IMR-90 (cell line): ENCODE measurements around the gene ADAMTSL5. TPM values are rescaled to one million over a fixed set of nuclear protein-coding genes. Genes with fewer than 3 reads are reported as not detected.

ENCODE experiments used
- ATAC-seq: fragments of 200-7000 bp; cut with Tn5 transposase; 2 replicates; pipeline ENCODE4 v1.9.1; 2020; ENCODE audit warnings: low read depth, mild to moderate bottlenecking, moderate library complexity
- BruUV-seq: library from RNA; stranded (reverse); fragments of 400-500 nt; replicated peaks from 2 replicates; lab custom pipeline; 2021; lab: Mats Ljungman, UMichigan
- CTCF ChIA-PET: fragments of 300-600 bp; formaldehyde crosslinking; extraction: SDS; loops from one replicate; lab custom pipeline; 2021; ENCODE audit warnings: antibody characterized with exemption; lab: Yijun Ruan, JAX
- POLR2A ChIA-PET: fragments of 300-600 bp; sonication (Branson Sonifier 250); formaldehyde crosslinking; loops from one replicate; lab custom pipeline; 2022; ENCODE audit warnings: antibody characterized with exemption; ENCODE audit not compliant: unreplicated experiment; lab: Charles Lee
- DNase-seq: peaks from one replicate; pipeline ENCODE4 v3.0.0; 2013
- H2AFZ ChIP-seq: replicated peaks from 2 replicates; pipeline ENCODE3; 2013; ENCODE audit warnings: low read length, mild to moderate bottlenecking; ENCODE audit not compliant: poor library complexity
- H2AK5ac ChIP-seq: 2 replicates; pipeline ENCODE4 v1.6.1; 2013; ENCODE audit warnings: low read depth, low read length, inconsistent platforms
- H2AK9ac ChIP-seq: replicated peaks from 2 replicates; pipeline ENCODE3; 2013; ENCODE audit warnings: mild to moderate bottlenecking, low read depth, low read length, moderate library complexity; ENCODE audit not compliant: poor library complexity
- H2BK120ac ChIP-seq: 2 replicates; pipeline ENCODE4 v1.6.1; 2013; ENCODE audit warnings: low read depth, low read length, inconsistent platforms
- H2BK15ac ChIP-seq: 3 replicates; pipeline ENCODE4 v1.6.1; 2013; ENCODE audit warnings: low read depth, low read length, inconsistent platforms
- H2BK20ac ChIP-seq: 2 replicates; pipeline ENCODE4 v1.6.1; 2013; ENCODE audit warnings: low read depth, mild to moderate bottlenecking, inconsistent platforms, low read length, moderate library complexity
- H2BK5ac ChIP-seq: 2 replicates; pipeline ENCODE4 v1.6.1; 2013; ENCODE audit warnings: mild to moderate bottlenecking, low read depth, low read length, inconsistent platforms; ENCODE audit not compliant: poor library complexity, severe bottlenecking
- H3K14ac ChIP-seq: replicated peaks from 2 replicates; pipeline ENCODE4 v1.6.1; 2013; ENCODE audit warnings: low read depth, low read length, inconsistent platforms
- H3K18ac ChIP-seq: 2 replicates; pipeline ENCODE4 v1.6.1; 2013; ENCODE audit warnings: low read depth, low read length, control low read depth
- H3K23ac ChIP-seq: 2 replicates; pipeline ENCODE4 v1.6.1; 2013; ENCODE audit warnings: low read depth, low read length, inconsistent platforms
- H3K27ac ChIP-seq: 2 replicates; pipeline ENCODE4 v1.5.1; 2013; ENCODE audit warnings: mild to moderate bottlenecking, control low read depth, low read length; ENCODE audit not compliant: insufficient read depth
- H3K27me3 ChIP-seq: 2 replicates; pipeline ENCODE4 v1.6.1; 2013; ENCODE audit warnings: low read length; ENCODE audit not compliant: control insufficient read depth, insufficient read depth
- H3K36me3 ChIP-seq: 2 replicates; pipeline ENCODE4 v1.6.1; 2013; ENCODE audit warnings: low read length, mixed read lengths; ENCODE audit not compliant: control insufficient read depth, insufficient read depth
- H3K4ac ChIP-seq: 2 replicates; pipeline ENCODE4 v1.6.1; 2013; ENCODE audit warnings: low read depth, low read length, inconsistent platforms
- H3K4me1 ChIP-seq: 2 replicates; pipeline ENCODE4 v1.6.1; 2013; ENCODE audit warnings: low read length, mixed read lengths; ENCODE audit not compliant: control insufficient read depth, insufficient read depth
- H3K4me2 ChIP-seq: 2 replicates; pipeline ENCODE4 v1.6.1; 2013; ENCODE audit warnings: low read depth, mild to moderate bottlenecking, control low read depth, low read length, moderate library complexity
- H3K4me3 ChIP-seq: 2 replicates; pipeline ENCODE4 v1.5.1; 2013; ENCODE audit warnings: low read depth, mild to moderate bottlenecking, control low read depth, low read length, moderate library complexity; ENCODE audit not compliant: insufficient read depth
- H3K56ac ChIP-seq: 2 replicates; pipeline ENCODE4 v1.6.1; 2013; ENCODE audit warnings: low read length, inconsistent platforms; ENCODE audit not compliant: insufficient read depth; ENCODE audit errors: extremely low read depth
- H3K79me1 ChIP-seq, 2 experiments: 2 replicates each; pipeline ENCODE4 v1.6.1; 2013; ENCODE audit warnings: low read length in 2 of 2, inconsistent platforms in 1 of 2, low read depth in 1 of 2
- H3K9ac ChIP-seq: 2 replicates; pipeline ENCODE4 v1.6.1; 2013; ENCODE audit warnings: low read depth, low read length, control low read depth
- H3K9me1 ChIP-seq: 2 replicates; pipeline ENCODE4 v1.6.1; 2013; ENCODE audit warnings: low read length, inconsistent platforms; ENCODE audit not compliant: insufficient read depth
- H3K9me3 ChIP-seq: 2 replicates; pipeline ENCODE4 v1.6.1; 2013; ENCODE audit warnings: low read length; ENCODE audit not compliant: control insufficient read depth, insufficient read depth
- H4K20me1 ChIP-seq: 2 replicates; pipeline ENCODE4 v1.6.1; 2013; ENCODE audit warnings: low read length, inconsistent platforms; ENCODE audit not compliant: insufficient read depth
- H4K5ac ChIP-seq: 2 replicates; pipeline ENCODE4 v1.6.1; 2013; ENCODE audit warnings: mild to moderate bottlenecking, low read depth, low read length, control low read depth
- H4K8ac ChIP-seq, 2 experiments: 2 replicates each; pipeline ENCODE4 v1.6.1; 2013; ENCODE audit warnings: low read depth in 2 of 2, low read length in 2 of 2, control low read depth in 1 of 2, inconsistent platforms in 1 of 2
- H4K91ac ChIP-seq: 2 replicates; pipeline ENCODE4 v1.6.1; 2013; ENCODE audit warnings: low read depth, low read length, inconsistent platforms; ENCODE audit not compliant: insufficient read depth
- BHLHE40 ChIP-seq: fragments of 150-350 bp; IDR thresholded peaks from 2 replicates; pipeline ENCODE4 v1.6.1; 2016; ENCODE audit warnings: mild to moderate bottlenecking, low read depth, low read length
- CEBPB ChIP-seq: IDR thresholded peaks from 2 replicates; pipeline ENCODE4 v1.6.1; 2012; ENCODE audit warnings: low read depth, low read length, improper control_type of control experiment
- CTCF ChIP-seq: conservative IDR thresholded peaks from 2 replicates; pipeline ENCODE4 v1.5.1; 2012; ENCODE audit warnings: mild to moderate bottlenecking, low read depth, low read length, improper control_type of control experiment
- MAFK ChIP-seq: IDR thresholded peaks from 2 replicates; pipeline ENCODE4 v1.6.1; 2012; ENCODE audit warnings: low read depth, low read length, improper control_type of control experiment
- MAZ ChIP-seq: IDR thresholded peaks from 2 replicates; pipeline ENCODE4 v1.6.1; 2012; ENCODE audit warnings: low read depth, mild to moderate bottlenecking, low read length, improper control_type of control experiment, moderate library complexity, borderline replicate concordance
- MXI1 ChIP-seq: IDR thresholded peaks from 2 replicates; pipeline ENCODE4 v1.6.1; 2012; ENCODE audit warnings: low read depth, mild to moderate bottlenecking, low read length, moderate library complexity, borderline replicate concordance
- RAD21 ChIP-seq: IDR thresholded peaks from 2 replicates; pipeline ENCODE4 v1.6.1; 2012; ENCODE audit warnings: low read length, improper control_type of control experiment
- RCOR1 ChIP-seq: IDR thresholded peaks from 2 replicates; pipeline ENCODE4 v1.6.1; 2012; ENCODE audit warnings: mild to moderate bottlenecking, low read length, improper control_type of control experiment; ENCODE audit not compliant: insufficient replicate concordance
- USF2 ChIP-seq: fragments of 150-350 bp; IDR thresholded peaks from 2 replicates; pipeline ENCODE4 v1.6.1; 2017; ENCODE audit warnings: mild to moderate bottlenecking, antibody characterized with exemption, low read length, low read depth
- WGBS, 2 experiments: methylation state at CpG; one replicate each; pipeline versions ENCODE4 v1.1.5 to v1.1.7; 2013; ENCODE audit warnings: missing lambda C conversion rate in 2 of 2; ENCODE audit not compliant: insufficient read length in 1 of 2; ENCODE audit errors: extremely low coverage in 2 of 2; 5-methylcytosine and 5-hydroxymethylcytosine counted together
- dilution Hi-C: fragments of 300-500 bp; cut with HindIII; formaldehyde crosslinking; loops from one replicate; pipeline ENCODE4 v1.14.3; 2018; ENCODE audit warnings: low sequenced_read_pairs; ENCODE audit not compliant: unreplicated experiment
- in situ Hi-C: fragments of 300-500 bp; cut with MboI; formaldehyde crosslinking; loops from 3 replicates; pipeline ENCODE4 v1.14.3; 2019; ENCODE audit warnings: low sequenced_read_pairs, inconsistent platforms, mixed read lengths
- intact Hi-C: fragments of 100-400 bp; cut with micrococcal nuclease; formaldehyde crosslinking; loops from 2 replicates; pipeline ENCODE4 v1.10.0; 2022
- polyA plus RNA-seq, 3 experiments: library from polyadenylated mRNA; depleted of rRNA; stranded (reverse); fragments of >200 nt; gene quantifications; 2 replicates each; pipeline ENCODE4 v1.2.3, GENCODE V29; 2012; ENCODE audit warnings: low replicate concordance in 1 of 3
- total RNA-seq: library from RNA; depleted of rRNA; stranded (reverse); fragments of >200 nt; gene quantifications from 2 replicates; pipeline ENCODE4 v1.2.3, GENCODE V29; 2012

ADAMTSL5 gene
- total and polyA plus RNA-seq, 2 of the 4 experiments (the other 2 are of a cell fraction) = 0.90 to 10.8 TPM

- POLR2A ChIA-PET = no interaction called here
- Histone ChIP-seq H3K4me1 (no peaks in the 10 kb centered on the region; the same call in 1 of the 2 replicates), H2AK5ac (no peak overlapping the region), H3K4me2 (no peak overlapping the region), H4K5ac (no peak overlapping the region), H2AFZ (no peak overlapping the region), H3K27me3 (peaks cover 38% of the 10 kb centered on the region), H2BK5ac (no peak overlapping the region), H3K56ac (no peak overlapping the region), H3K4me3 (no peak overlapping the region), H3K14ac (no peak overlapping the region), H2BK20ac (no peak overlapping the region), H3K18ac (no peak overlapping the region), H3K9me1 (peaks cover 4% of the 10 kb centered on the region; the same call in 1 of the 2 replicates), H3K9ac (no peak overlapping the region), H2AK9ac (no peak overlapping the region), H3K27ac (no peak overlapping the region), H4K91ac (no peak overlapping the region), H3K4ac (no peak overlapping the region), H2BK15ac (no peak overlapping the region), H3K36me3 (no peaks in the 10 kb centered on the region), H4K8ac (no peak overlapping the region), H3K23ac (no peak overlapping the region), H4K20me1 (peaks cover 7% of the 10 kb centered on the region; the same call in 1 of the 2 replicates), H2BK120ac (no peak overlapping the region), H3K79me1 (no peaks in the 10 kb centered on the region), H3K9me3 (no peaks in the 10 kb centered on the region)
- dilution Hi-C loops (no loop called here), in situ Hi-C loops (loop anchor here (25.0 kb wide), 1 partner anchor 262 kb away; no protein-coding TSS in a partner anchor), intact Hi-C loops (no loop called here)
- CTCF ChIA-PET = no interaction called here
- BruUV-seq = no TSS peak
- DNase-seq (no peak), ATAC-seq (no peak)
- 69% methylated on average over 26 of the region's 31 CpGs; no CpG with 5 or more reads in 1 of the 2 experiments for WGBS, 2 experiments
- no peak for TF ChIP-seq MAFK
- TF ChIP-seq MAZ = no peak
- TF ChIP-seq MXI1 = no peak
- no peak for TF ChIP-seq BHLHE40
- no peak for TF ChIP-seq USF2
- no peak for TF ChIP-seq RAD21
- no peak for TF ChIP-seq CEBPB
- no peak for TF ChIP-seq RCOR1
- TF ChIP-seq CTCF = no peak
Observed at GRCh38 chr19:1525343-1525742, 12.5 kb upstream of the ADAMTSL5 start.
